Liver (tissue), 3 donors: ENCODE data around the gene PARP12.

ENCODE experiments used
- FOXA1 ChIP-seq: IDR thresholded peaks from 2 replicates; pipeline ENCODE4 v1.6.1; 2016; ENCODE audit warnings: antibody characterized with exemption
- TAF1 ChIP-seq: conservative IDR thresholded peaks from 2 replicates; pipeline ENCODE4 v1.6.1; 2016; ENCODE audit warnings: antibody characterized with exemption, mild to moderate bottlenecking
- TF ChIP-seq, protein P1 (sequence below): fragments of 150-350 bp; IDR thresholded peaks from 2 replicates; pipeline ENCODE4 v1.5.1; 2017; ENCODE audit warnings: improper control_type of control experiment, low read depth, low read length; ENCODE audit not compliant: missing input control
- TF ChIP-seq, protein P2 (sequence below): IDR thresholded peaks from 2 replicates; pipeline ENCODE4 v1.6.1; 2016; ENCODE audit warnings: antibody characterized with exemption
- TF ChIP-seq, protein P3 (sequence below): IDR thresholded peaks from 2 replicates; pipeline ENCODE4 v1.6.1; 2016; ENCODE audit warnings: antibody characterized with exemption, mild to moderate bottlenecking
- donor health status: healthy.
- donor health status: healthy.

DNA sequence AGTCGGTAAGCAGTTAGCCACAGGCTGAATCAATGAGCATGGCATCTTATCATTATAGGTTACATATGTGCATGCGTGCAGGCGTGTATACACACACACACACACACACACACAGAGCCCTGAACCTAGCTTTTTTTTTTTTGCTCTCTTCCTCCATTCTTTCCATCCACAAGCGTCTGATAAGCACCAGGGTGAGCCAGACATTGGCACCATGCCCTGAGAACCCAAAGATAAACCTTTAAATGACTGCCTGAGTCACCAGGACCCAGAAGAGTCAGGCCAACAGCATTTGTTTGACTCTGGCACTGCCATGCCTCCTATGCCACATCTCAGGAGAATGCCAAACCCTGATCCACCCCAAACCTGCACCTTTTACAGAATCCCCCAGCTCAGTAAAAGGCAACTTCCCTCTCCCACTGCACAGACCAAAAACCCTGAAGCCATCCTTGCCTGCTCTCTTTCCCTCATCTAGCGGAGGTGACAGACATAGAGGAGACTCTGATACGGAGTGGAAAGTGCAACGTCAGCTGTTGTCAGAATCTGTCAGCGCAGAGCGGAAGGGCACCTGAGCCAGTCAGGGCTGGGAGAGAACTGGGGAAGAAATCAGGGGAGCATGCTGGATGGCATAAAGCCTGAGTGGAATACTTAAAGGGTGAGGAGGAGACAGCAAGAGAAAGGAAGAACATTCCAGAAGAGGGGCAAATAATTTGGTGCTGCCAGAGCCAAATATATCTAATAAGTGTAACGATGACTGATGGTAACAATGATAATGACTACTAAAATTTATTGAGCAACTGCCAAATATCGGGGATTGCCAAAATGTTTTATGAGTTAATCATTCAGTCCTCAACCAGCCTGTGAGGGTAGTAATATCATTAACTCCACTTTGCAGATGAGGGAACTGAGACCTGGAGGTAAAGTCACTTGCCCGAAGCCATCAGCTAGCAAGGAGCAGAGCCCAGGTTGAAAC, 3.2 kb downstream of the PARP12 start:
- TF ChIP-seq, protein P1, sequence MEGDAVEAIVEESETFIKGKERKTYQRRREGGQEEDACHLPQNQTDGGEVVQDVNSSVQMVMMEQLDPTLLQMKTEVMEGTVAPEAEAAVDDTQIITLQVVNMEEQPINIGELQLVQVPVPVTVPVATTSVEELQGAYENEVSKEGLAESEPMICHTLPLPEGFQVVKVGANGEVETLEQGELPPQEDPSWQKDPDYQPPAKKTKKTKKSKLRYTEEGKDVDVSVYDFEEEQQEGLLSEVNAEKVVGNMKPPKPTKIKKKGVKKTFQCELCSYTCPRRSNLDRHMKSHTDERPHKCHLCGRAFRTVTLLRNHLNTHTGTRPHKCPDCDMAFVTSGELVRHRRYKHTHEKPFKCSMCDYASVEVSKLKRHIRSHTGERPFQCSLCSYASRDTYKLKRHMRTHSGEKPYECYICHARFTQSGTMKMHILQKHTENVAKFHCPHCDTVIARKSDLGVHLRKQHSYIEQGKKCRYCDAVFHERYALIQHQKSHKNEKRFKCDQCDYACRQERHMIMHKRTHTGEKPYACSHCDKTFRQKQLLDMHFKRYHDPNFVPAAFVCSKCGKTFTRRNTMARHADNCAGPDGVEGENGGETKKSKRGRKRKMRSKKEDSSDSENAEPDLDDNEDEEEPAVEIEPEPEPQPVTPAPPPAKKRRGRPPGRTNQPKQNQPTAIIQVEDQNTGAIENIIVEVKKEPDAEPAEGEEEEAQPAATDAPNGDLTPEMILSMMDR: no peak
- no peak for TF ChIP-seq FOXA1
- TF ChIP-seq TAF1: no peak
- TF ChIP-seq, protein P2, sequence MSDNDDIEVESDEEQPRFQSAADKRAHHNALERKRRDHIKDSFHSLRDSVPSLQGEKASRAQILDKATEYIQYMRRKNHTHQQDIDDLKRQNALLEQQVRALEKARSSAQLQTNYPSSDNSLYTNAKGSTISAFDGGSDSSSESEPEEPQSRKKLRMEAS: peak; percentile 34
- TF ChIP-seq, protein P3, sequence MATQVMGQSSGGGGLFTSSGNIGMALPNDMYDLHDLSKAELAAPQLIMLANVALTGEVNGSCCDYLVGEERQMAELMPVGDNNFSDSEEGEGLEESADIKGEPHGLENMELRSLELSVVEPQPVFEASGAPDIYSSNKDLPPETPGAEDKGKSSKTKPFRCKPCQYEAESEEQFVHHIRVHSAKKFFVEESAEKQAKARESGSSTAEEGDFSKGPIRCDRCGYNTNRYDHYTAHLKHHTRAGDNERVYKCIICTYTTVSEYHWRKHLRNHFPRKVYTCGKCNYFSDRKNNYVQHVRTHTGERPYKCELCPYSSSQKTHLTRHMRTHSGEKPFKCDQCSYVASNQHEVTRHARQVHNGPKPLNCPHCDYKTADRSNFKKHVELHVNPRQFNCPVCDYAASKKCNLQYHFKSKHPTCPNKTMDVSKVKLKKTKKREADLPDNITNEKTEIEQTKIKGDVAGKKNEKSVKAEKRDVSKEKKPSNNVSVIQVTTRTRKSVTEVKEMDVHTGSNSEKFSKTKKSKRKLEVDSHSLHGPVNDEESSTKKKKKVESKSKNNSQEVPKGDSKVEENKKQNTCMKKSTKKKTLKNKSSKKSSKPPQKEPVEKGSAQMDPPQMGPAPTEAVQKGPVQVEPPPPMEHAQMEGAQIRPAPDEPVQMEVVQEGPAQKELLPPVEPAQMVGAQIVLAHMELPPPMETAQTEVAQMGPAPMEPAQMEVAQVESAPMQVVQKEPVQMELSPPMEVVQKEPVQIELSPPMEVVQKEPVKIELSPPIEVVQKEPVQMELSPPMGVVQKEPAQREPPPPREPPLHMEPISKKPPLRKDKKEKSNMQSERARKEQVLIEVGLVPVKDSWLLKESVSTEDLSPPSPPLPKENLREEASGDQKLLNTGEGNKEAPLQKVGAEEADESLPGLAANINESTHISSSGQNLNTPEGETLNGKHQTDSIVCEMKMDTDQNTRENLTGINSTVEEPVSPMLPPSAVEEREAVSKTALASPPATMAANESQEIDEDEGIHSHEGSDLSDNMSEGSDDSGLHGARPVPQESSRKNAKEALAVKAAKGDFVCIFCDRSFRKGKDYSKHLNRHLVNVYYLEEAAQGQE: no peak
